Neural cell (in vitro differentiated cells): ENCODE measurements around the gene CPNE1.

Source experiments
- CTCF ChIP-seq: fragments of 450-650 bp; IDR thresholded peaks from 2 replicates; pipeline ENCODE4 v1.5.1; 2014; ENCODE audit warnings: antibody characterized with exemption, mild to moderate bottlenecking, moderate library complexity; ENCODE audit not compliant: poor library complexity, severe bottlenecking
- REST ChIP-seq: IDR thresholded peaks from 2 replicates; pipeline ENCODE4 v1.6.1; 2012; ENCODE audit warnings: borderline replicate concordance

GRCh38 chr20:35620818-35621559 lies 43.7 kb downstream of the CPNE1 start:
- no peak for TF ChIP-seq CTCF
- no peak for TF ChIP-seq REST
